HEK293 (cell line): Measurements from ENCODE around the gene MC1R.

Source experiments
- HOXD13 ChIP-seq: sonication (generic); formaldehyde crosslinking; IDR thresholded peaks from 2 replicates; pipeline ENCODE4 v1.8.0; 2022; ENCODE audit warnings: missing genetic modification reagents, borderline replicate concordance
- MYNN ChIP-seq: fragments of 450-650 bp; formaldehyde crosslinking; IDR thresholded peaks from 2 replicates; pipeline ENCODE4 v1.5.1; 2016; ENCODE audit warnings: missing biosample characterization, missing genetic modification characterization, borderline replicate concordance
- RBAK ChIP-seq: fragments of 450-650 bp; formaldehyde crosslinking; IDR thresholded peaks from 2 replicates; pipeline ENCODE4 v1.5.1; 2016; ENCODE audit warnings: missing biosample characterization, missing genetic modification characterization
- SP2 ChIP-seq: fragments of 450-650 bp; formaldehyde crosslinking; IDR thresholded peaks from 2 replicates; pipeline ENCODE4 v1.5.1; 2016; ENCODE audit warnings: missing biosample characterization, missing genetic modification characterization
- SP3 ChIP-seq: fragments of 450-650 bp; formaldehyde crosslinking; IDR thresholded peaks from 2 replicates; pipeline ENCODE4 v1.5.1; 2016; ENCODE audit warnings: missing biosample characterization, missing genetic modification characterization
- ZBTB17 ChIP-seq: fragments of 450-650 bp; formaldehyde crosslinking; IDR thresholded peaks from 2 replicates; pipeline ENCODE4 v1.5.1; 2016; ENCODE audit warnings: missing biosample characterization, missing genetic modification characterization
- ZNF221 ChIP-seq: fragments of 450-650 bp; formaldehyde crosslinking; IDR thresholded peaks from 2 replicates; pipeline ENCODE4 v1.5.1; 2017; ENCODE audit warnings: missing biosample characterization, missing genetic modification characterization, borderline replicate concordance
- ZNF248 ChIP-seq: fragments of 450-650 bp; formaldehyde crosslinking; IDR thresholded peaks from 2 replicates; pipeline ENCODE4 v1.5.1; 2017; ENCODE audit warnings: missing biosample characterization, missing genetic modification characterization
- ZNF335 ChIP-seq: fragments of 450-650 bp; formaldehyde crosslinking; conservative IDR thresholded peaks from 2 replicates; pipeline ENCODE4 v1.5.1; 2016; ENCODE audit warnings: missing biosample characterization, missing genetic modification characterization
- ZNF350 ChIP-seq: fragments of 450-650 bp; formaldehyde crosslinking; IDR thresholded peaks from 2 replicates; pipeline ENCODE4 v1.5.0; 2017; ENCODE audit warnings: missing biosample characterization, mild to moderate bottlenecking, missing genetic modification characterization
- ZNF426 ChIP-seq: fragments of 450-650 bp; formaldehyde crosslinking; IDR thresholded peaks from 2 replicates; pipeline ENCODE4 v1.5.1; 2017; ENCODE audit warnings: missing biosample characterization, missing genetic modification characterization, mild to moderate bottlenecking, inconsistent platforms, moderate library complexity
- ZNF48 ChIP-seq: fragments of 450-650 bp; formaldehyde crosslinking; IDR thresholded peaks from 2 replicates; pipeline ENCODE4 v1.5.1; 2016; ENCODE audit warnings: missing biosample characterization, missing genetic modification characterization
- ZNF510 ChIP-seq: fragments of 450-650 bp; formaldehyde crosslinking; IDR thresholded peaks from 2 replicates; pipeline ENCODE4 v1.5.1; 2018; ENCODE audit warnings: mild to moderate bottlenecking, missing genetic modification characterization, missing biosample characterization; ENCODE audit not compliant: insufficient replicate concordance
- ZNF514 ChIP-seq: fragments of 450-650 bp; formaldehyde crosslinking; IDR thresholded peaks from 2 replicates; pipeline ENCODE4 v1.5.1; 2016; ENCODE audit warnings: missing biosample characterization, missing genetic modification characterization
- ZNF521 ChIP-seq: fragments of 450-650 bp; formaldehyde crosslinking; IDR thresholded peaks from 2 replicates; pipeline ENCODE4 v1.5.1; 2017; ENCODE audit warnings: missing biosample characterization, mild to moderate bottlenecking, missing genetic modification characterization
- ZNF529 ChIP-seq: fragments of 450-650 bp; formaldehyde crosslinking; IDR thresholded peaks from 2 replicates; pipeline ENCODE4 v1.5.1; 2017; ENCODE audit warnings: missing genetic modification characterization, missing biosample characterization; ENCODE audit not compliant: insufficient replicate concordance
- ZNF549 ChIP-seq: fragments of 450-650 bp; IDR thresholded peaks from 2 replicates; pipeline ENCODE4 v1.5.1; 2018; ENCODE audit warnings: missing biosample characterization, missing genetic modification characterization, mild to moderate bottlenecking, inconsistent platforms, moderate library complexity
- ZNF558 ChIP-seq: fragments of 450-650 bp; formaldehyde crosslinking; IDR thresholded peaks from 2 replicates; pipeline ENCODE4 v1.5.1; 2016; ENCODE audit warnings: missing biosample characterization, missing genetic modification characterization
- ZNF571 ChIP-seq: fragments of 450-650 bp; formaldehyde crosslinking; IDR thresholded peaks from 2 replicates; pipeline ENCODE4 v1.5.0; 2017; ENCODE audit warnings: missing biosample characterization, missing genetic modification characterization
- ZNF670 ChIP-seq: fragments of 450-650 bp; formaldehyde crosslinking; IDR thresholded peaks from 2 replicates; pipeline ENCODE4 v1.5.1; 2016; ENCODE audit warnings: missing biosample characterization, missing genetic modification characterization, low read depth
- ZNF707 ChIP-seq: fragments of 450-650 bp; formaldehyde crosslinking; IDR thresholded peaks from 2 replicates; pipeline ENCODE4 v1.5.1; 2016; ENCODE audit warnings: missing biosample characterization, missing genetic modification characterization
- ZNF791 ChIP-seq: fragments of 450-650 bp; formaldehyde crosslinking; IDR thresholded peaks from 2 replicates; pipeline ENCODE4 v1.5.1; 2016; ENCODE audit warnings: missing biosample characterization, missing genetic modification characterization
- ZNF792 ChIP-seq: fragments of 450-650 bp; formaldehyde crosslinking; IDR thresholded peaks from 2 replicates; pipeline ENCODE4 v1.5.1; 2016; ENCODE audit warnings: missing biosample characterization, missing genetic modification characterization
- ZNF837 ChIP-seq: fragments of 450-650 bp; formaldehyde crosslinking; IDR thresholded peaks from 2 replicates; pipeline ENCODE4 v1.5.1; 2016; ENCODE audit warnings: missing biosample characterization, missing genetic modification characterization
- TF ChIP-seq, protein P1 (sequence below): fragments of 450-650 bp; formaldehyde crosslinking; IDR thresholded peaks from 2 replicates; pipeline ENCODE4; 2016; ENCODE audit warnings: missing biosample characterization, missing genetic modification characterization
- TF ChIP-seq, protein P2 (sequence below): fragments of 450-650 bp; formaldehyde crosslinking; conservative IDR thresholded peaks from 2 replicates; pipeline ENCODE4 v1.5.1; 2016; ENCODE audit warnings: low read depth, missing biosample characterization, missing genetic modification characterization
- TF ChIP-seq, protein P3 (sequence below): fragments of 450-650 bp; formaldehyde crosslinking; IDR thresholded peaks from 2 replicates; pipeline ENCODE4 v1.5.1; 2016; ENCODE audit warnings: missing biosample characterization, missing genetic modification characterization
- TF ChIP-seq, protein P4 (sequence below): fragments of 450-650 bp; formaldehyde crosslinking; IDR thresholded peaks from 2 replicates; pipeline ENCODE4 v1.5.1; 2016; ENCODE audit warnings: missing biosample characterization, missing genetic modification characterization
- TF ChIP-seq, protein P5 (sequence below): fragments of 450-650 bp; formaldehyde crosslinking; IDR thresholded peaks from 2 replicates; pipeline ENCODE4 v1.5.1; 2017; ENCODE audit warnings: missing biosample characterization, missing genetic modification characterization

Gene MC1R

DNA sequence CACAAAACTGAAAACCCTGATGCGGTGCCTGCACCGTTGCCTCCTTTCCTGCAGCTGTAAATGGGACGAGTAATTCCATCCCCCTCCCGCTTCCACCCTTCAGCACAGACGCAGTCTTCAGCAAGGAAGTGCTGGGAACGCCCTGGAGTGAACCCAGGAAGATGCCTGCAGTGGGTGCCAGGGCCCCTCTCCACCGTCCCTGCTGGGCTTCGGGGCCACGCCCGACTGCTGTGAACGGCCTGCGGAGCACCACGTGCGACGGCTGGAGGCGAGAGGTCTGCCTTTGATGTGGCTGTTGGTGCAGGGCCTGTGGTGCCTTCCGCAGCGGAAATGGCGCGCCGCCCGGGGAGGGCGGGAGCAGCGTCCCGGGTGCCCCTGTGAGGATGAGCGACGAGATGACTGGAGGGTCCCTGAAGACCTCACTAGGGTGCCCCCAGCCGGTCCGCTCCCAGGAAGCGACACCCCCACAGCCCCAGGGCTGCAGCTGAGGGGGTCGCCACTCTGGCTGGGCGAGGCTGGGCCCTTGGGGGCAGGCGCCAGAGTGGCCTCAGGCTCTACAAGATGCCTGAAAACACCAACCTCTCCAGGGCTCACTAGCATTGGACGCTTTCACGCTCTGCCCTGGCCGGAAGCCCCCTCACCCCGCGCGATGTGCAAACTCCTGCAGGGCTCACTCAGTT, 749 bp upstream of the MC1R start (continued):
- TF ChIP-seq, protein P1, sequence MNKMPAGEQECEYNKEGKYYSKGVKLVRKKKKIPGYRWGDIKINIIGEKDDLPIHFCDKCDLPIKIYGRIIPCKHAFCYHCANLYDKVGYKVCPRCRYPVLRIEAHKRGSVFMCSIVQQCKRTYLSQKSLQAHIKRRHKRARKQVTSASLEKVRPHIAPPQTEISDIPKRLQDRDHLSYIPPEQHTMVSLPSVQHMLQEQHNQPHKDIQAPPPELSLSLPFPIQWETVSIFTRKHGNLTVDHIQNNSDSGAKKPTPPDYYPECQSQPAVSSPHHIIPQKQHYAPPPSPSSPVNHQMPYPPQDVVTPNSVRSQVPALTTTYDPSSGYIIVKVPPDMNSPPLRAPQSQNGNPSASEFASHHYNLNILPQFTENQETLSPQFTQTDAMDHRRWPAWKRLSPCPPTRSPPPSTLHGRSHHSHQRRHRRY (tag by site-specific recombination), result no peak
- TF ChIP-seq ZNF558, result no peak
- peak; percentile 55 for TF ChIP-seq SP3 (tag by site-specific recombination)
- TF ChIP-seq, protein P2, sequence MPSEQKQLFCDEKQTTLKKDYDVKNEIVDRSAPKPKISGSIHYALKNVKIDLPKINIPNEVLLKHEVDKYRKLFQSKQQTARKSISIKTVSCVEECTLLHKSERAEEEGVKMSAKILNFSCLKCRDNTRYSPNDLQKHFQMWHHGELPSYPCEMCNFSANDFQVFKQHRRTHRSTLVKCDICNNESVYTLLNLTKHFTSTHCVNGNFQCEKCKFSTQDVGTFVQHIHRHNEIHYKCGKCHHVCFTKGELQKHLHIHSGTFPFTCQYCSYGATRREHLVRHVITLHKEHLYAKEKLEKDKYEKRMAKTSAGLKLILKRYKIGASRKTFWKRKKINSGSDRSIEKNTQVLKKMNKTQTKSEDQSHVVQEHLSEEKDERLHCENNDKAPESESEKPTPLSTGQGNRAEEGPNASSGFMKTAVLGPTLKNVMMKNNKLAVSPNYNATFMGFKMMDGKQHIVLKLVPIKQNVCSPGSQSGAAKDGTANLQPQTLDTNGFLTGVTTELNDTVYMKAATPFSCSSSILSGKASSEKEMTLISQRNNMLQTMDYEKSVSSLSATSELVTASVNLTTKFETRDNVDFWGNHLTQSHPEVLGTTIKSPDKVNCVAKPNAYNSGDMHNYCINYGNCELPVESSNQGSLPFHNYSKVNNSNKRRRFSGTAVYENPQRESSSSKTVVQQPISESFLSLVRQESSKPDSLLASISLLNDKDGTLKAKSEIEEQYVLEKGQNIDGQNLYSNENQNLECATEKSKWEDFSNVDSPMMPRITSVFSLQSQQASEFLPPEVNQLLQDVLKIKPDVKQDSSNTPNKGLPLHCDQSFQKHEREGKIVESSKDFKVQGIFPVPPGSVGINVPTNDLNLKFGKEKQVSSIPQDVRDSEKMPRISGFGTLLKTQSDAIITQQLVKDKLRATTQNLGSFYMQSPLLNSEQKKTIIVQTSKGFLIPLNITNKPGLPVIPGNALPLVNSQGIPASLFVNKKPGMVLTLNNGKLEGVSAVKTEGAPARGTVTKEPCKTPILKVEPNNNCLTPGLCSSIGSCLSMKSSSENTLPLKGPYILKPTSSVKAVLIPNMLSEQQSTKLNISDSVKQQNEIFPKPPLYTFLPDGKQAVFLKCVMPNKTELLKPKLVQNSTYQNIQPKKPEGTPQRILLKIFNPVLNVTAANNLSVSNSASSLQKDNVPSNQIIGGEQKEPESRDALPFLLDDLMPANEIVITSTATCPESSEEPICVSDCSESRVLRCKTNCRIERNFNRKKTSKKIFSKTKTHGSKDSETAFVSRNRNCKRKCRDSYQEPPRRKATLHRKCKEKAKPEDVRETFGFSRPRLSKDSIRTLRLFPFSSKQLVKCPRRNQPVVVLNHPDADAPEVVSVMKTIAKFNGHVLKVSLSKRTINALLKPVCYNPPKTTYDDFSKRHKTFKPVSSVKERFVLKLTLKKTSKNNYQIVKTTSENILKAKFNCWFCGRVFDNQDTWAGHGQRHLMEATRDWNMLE (tag by site-specific recombination), result no peak
- TF ChIP-seq, protein P3, sequence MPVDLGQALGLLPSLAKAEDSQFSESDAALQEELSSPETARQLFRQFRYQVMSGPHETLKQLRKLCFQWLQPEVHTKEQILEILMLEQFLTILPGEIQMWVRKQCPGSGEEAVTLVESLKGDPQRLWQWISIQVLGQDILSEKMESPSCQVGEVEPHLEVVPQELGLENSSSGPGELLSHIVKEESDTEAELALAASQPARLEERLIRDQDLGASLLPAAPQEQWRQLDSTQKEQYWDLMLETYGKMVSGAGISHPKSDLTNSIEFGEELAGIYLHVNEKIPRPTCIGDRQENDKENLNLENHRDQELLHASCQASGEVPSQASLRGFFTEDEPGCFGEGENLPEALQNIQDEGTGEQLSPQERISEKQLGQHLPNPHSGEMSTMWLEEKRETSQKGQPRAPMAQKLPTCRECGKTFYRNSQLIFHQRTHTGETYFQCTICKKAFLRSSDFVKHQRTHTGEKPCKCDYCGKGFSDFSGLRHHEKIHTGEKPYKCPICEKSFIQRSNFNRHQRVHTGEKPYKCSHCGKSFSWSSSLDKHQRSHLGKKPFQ, result peak; percentile 79
- no peak for TF ChIP-seq ZNF707
- no peak for TF ChIP-seq ZNF529 (tag by site-specific recombination)
- no peak for TF ChIP-seq ZNF549 (tag by site-specific recombination)
- no peak for TF ChIP-seq ZNF426 (tag by site-specific recombination)
- no peak for TF ChIP-seq ZNF510
- TF ChIP-seq ZNF221 (tag by site-specific recombination), result no peak
- no peak for TF ChIP-seq ZNF837 (tag by site-specific recombination)
- TF ChIP-seq ZNF248 (tag by site-specific recombination), result no peak
- no peak for TF ChIP-seq ZNF521 (tag by site-specific recombination)
- peak; percentile 89 for TF ChIP-seq ZBTB17 (tag by site-specific recombination)
- no peak for TF ChIP-seq ZNF350 (tag by site-specific recombination)
- no peak for TF ChIP-seq MYNN (tag by site-specific recombination)
- TF ChIP-seq ZNF48 (tag by site-specific recombination), result no peak
- no peak for TF ChIP-seq ZNF514 (tag by site-specific recombination)
- no peak for TF ChIP-seq RBAK (tag by site-specific recombination)
- TF ChIP-seq, protein P4, sequence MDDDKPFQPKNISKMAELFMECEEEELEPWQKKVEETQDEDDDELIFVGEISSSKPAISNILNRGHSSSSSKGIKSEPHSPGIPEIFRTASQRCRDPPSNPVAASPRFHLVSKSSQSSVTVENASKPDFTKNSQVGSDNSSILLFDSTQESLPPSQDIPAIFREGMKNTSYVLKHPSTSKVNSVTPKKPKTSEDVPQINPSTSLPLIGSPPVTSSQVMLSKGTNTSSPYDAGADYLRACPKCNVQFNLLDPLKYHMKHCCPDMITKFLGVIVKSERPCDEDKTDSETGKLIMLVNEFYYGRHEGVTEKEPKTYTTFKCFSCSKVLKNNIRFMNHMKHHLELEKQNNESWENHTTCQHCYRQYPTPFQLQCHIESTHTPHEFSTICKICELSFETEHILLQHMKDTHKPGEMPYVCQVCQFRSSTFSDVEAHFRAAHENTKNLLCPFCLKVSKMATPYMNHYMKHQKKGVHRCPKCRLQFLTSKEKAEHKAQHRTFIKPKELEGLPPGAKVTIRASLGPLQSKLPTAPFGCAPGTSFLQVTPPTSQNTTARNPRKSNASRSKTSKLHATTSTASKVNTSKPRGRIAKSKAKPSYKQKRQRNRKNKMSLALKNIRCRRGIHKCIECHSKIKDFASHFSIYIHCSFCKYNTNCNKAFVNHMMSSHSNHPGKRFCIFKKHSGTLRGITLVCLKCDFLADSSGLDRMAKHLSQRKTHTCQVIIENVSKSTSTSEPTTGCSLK, result no peak
- no peak for TF ChIP-seq ZNF791 (tag by site-specific recombination)
- TF ChIP-seq SP2 (tag by site-specific recombination), result peak; percentile 87
- TF ChIP-seq, protein P5, sequence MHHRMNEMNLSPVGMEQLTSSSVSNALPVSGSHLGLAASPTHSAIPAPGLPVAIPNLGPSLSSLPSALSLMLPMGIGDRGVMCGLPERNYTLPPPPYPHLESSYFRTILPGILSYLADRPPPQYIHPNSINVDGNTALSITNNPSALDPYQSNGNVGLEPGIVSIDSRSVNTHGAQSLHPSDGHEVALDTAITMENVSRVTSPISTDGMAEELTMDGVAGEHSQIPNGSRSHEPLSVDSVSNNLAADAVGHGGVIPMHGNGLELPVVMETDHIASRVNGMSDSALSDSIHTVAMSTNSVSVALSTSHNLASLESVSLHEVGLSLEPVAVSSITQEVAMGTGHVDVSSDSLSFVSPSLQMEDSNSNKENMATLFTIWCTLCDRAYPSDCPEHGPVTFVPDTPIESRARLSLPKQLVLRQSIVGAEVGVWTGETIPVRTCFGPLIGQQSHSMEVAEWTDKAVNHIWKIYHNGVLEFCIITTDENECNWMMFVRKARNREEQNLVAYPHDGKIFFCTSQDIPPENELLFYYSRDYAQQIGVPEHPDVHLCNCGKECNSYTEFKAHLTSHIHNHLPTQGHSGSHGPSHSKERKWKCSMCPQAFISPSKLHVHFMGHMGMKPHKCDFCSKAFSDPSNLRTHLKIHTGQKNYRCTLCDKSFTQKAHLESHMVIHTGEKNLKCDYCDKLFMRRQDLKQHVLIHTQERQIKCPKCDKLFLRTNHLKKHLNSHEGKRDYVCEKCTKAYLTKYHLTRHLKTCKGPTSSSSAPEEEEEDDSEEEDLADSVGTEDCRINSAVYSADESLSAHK (tag by site-specific recombination), result peak; percentile 76
- no peak for TF ChIP-seq ZNF571
- 0 out of 2 replicates have a peak, but pooled peaks have one; percentile 37 for TF ChIP-seq HOXD13 (CRISPR knock-in tag)
- TF ChIP-seq ZNF792 (tag by site-specific recombination), result peak; percentile 34; the same call in 1 of the 2 replicates
- TF ChIP-seq ZNF335 (tag by site-specific recombination), result peak; percentile 96
- TF ChIP-seq ZNF670 (tag by site-specific recombination), result no peak
